ENCODE measurements around the gene SEPTIN10.

Gene SEPTIN10

GRCh38 chr2:109523121-109523520 lies 90.6 kb downstream of the SEPTIN10 start:
- no peak for DNase-seq (ENCODE audit: low read depth)

DNA sequence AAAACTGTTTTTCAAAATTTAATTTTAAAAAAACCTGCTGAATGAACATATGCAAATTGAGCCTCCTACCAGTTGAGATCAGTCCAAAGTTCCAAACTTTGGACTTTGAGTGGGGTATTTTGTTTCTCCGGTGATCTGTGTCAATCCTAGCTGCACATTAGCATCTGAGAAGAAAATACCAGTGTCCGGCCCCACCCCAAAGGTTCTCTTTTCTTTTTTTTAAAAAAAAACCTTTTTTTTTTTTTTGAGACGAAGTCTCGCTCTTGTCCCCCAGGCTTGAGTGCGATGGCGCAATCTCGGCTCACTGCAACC lies 91.7 kb downstream of the SEPTIN10 start:
- DNase-seq (ENCODE audit: low read depth), result no peak

DNA sequence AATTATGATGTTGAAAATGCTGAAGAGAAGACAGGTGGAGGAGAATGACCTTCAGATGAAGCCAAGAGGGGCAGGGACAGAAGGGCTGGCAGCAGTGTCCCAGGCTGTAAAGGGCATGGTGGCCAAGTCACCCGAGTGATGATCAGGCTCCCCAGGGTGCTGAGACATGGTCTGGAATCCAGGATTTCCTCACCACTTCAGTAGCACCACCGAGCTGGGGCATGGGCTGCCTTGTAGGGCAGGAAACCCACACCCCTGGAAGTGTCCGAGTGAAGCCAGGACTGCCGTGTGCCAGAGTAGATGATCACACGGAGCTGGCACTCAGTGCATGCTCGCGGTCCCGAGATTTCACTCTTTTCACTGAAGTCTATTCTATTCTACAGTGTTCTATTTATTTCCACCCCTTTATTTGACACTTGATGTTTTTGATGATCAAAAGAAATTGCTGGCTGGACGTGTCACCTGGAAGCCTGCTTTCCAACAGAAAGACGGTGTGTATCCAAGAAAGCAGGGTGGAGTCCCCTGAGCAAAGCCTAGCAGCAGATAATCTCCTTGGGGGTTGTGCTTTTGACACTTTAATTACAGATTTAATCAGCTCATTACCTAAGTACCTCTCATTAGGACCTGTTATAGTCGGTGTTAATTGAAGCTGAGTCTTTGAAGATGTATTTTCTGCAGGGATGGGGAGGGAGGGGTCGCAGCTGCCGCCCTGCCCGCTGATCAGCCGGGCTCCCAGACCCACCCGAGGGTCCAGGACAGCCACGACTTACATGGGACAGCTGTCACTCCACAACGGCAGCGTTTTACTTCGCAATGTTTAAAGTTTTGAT lies 92.3 kb downstream of the SEPTIN10 start:
- DNase-seq (ENCODE audit: low read depth), result no peak

DNA sequence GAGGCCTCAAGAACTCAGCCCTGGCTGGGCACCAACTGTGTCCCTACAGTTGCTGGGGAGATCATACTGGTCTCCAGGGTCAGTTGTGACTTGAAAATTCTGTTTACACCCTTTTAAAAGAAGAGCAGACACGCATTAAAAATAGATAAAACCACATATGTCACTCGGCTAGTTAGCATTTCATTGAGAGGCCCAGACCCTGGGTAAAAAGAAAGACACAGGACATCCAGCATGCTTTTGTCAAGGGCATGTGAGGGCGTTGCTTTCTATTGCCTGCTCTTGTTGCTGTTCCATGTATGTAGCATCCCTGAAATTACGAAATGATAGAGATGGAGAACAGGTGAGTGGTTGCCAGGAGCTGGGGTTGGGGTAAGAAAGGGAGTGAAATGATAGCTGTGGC lies 94.3 kb downstream of the SEPTIN10 start:
- DNase-seq (ENCODE audit: low read depth), result no peak

- no peak for DNase-seq (ENCODE audit: low read depth)
Observed at GRCh38 chr2:109517118-109517889, 96.5 kb downstream of the SEPTIN10 start.

DNA sequence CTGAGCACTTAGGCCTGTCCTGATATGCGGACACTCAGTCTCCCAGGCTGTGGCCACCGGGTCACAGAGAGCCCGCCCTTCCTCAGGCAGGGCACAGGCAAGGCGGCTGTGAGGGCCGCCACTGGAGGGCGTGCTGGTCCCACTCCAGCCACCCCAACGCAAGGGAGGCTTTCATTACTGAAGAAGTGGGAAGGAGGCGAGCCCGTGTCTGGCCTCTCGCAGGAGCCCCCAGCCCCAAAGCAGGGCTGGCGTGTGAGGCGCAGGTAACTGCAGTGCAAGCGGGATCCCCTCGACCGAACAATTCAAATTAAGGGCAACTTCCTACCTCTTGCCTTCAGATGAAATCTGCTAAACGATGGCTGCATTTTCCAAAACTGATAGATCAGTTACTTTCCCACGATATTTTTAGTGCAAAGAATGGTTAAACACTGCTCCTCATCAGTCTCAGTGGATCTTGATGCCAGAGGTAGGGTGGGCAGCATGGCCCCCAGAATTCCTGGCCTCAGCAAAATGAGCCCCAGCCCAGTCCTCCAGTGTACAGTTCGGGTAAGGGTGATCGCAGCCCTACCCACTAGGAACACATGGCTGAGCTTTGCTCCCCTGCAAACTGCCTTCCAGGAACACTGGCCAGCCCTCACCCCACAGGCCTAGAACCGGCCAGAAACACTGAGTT lies 97.2 kb downstream of the SEPTIN10 start:
- DNase-seq (ENCODE audit: low read depth), result peak; percentile 66

GRCh38 chr2:109514857-109515256 lies 98.9 kb downstream of the SEPTIN10 start:
- DNase-seq (ENCODE audit: low read depth), result no peak

- DNase-seq (ENCODE audit: low read depth), result peak; percentile 89
Observed at GRCh38 chr2:109513749-109514588, 99.8 kb downstream of the SEPTIN10 start.

GRCh38 chr2:109513230-109513629 lies 100.5 kb downstream of the SEPTIN10 start:
- no peak for DNase-seq (ENCODE audit: low read depth)

- no peak for DNase-seq (ENCODE audit: low read depth)
Observed at GRCh38 chr2:109512076-109512475, 101.7 kb downstream of the SEPTIN10 start.

- DNase-seq (ENCODE audit: low read depth), result no peak
Observed at GRCh38 chr2:109511168-109511567, 102.6 kb downstream of the SEPTIN10 start.

DNA sequence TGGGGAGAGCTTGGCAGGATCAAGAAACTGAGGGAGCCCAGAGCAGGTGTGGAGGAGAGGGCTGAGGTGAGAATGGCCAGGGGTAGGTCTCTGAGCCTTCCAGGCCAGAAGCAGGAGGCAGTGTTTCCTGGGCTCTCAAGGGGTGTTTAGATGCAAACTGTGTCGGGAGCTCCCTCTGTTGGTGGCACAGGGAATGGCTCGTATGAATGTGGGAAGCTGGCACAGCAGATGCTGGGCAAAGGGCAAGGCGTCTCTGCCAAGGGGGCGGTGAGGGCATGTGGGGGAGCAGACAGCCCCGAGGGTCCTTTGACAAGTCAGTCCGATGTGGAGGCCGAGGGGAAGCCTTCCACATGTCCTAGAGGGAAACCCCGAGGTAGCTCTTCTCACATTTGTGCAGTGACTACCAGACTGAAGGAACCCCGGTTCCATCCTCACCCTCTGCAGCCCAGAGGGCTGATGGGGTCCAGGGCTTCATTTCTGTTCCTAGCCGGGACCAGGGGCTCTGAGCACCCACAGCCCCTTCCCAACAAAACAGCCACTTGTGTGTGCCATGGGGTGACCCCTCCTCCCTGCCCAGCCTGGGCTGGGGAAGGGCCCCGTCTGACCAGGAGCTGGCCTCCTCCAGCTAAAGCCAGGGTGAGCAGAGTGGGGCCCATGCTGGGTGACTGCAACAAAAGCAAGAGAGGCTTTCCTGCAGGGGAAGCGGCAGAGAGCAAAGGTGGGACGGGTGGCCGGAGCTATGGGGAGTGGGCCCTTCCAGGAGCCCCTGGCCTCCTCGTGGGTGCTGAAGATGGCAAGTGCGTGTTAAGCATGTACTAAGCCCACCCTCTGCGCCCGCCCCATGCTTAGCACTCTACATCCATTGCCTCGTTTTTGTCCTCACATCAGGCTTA lies 103.4 kb downstream of the SEPTIN10 start:
- DNase-seq (ENCODE audit: low read depth), result peak; percentile 81

GRCh38 chr2:109508556-109508955 lies 105.2 kb downstream of the SEPTIN10 start:
- no peak for DNase-seq (ENCODE audit: low read depth)

DNA sequence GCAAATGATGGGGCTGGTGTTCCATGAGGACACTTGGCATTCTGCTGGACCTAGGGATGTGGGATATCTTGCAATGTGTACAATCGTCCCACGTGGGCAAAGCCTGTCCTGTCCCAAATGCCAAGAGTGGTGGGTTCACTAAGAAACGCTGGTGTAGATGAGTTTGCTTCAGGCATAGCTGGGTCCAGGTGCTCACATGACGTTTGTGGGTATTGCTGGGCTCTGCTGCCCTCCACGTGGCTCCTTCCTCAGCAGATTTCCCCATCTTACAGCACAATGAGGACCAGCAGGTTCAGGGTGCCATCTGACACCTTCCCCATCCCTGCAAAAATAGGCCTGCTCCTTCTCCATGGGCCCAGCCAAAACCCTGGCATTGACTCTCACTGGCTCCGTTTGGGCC lies 105.9 kb downstream of the SEPTIN10 start:
- no peak for DNase-seq (ENCODE audit: low read depth)

- no peak for DNase-seq (ENCODE audit: low read depth)
Observed at GRCh38 chr2:109507217-109507616, 106.5 kb downstream of the SEPTIN10 start.

- no peak for DNase-seq (ENCODE audit: low read depth)
Observed at GRCh38 chr2:109503191-109503590, 110.6 kb downstream of the SEPTIN10 start.

DNA sequence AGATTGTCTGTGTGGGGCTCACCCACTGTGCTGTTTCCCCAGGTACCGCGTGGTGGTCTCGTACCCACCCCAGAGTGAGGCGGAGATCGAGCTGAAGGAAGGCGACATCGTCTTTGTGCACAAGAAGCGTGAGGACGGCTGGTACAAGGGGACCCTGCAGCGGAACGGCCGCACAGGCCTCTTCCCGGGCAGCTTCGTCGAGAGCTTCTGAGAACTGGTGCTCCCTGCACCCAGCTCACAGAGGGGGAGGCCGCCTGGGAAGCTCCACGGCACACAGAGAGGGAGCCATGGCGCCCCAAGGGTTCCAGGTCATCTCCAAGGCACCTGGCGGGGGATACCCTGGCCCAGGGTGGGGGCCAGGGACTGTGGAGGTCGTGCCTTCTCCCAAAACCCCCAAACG lies 112.3 kb downstream of the SEPTIN10 start:
- no peak for DNase-seq (ENCODE audit: low read depth)

DNA sequence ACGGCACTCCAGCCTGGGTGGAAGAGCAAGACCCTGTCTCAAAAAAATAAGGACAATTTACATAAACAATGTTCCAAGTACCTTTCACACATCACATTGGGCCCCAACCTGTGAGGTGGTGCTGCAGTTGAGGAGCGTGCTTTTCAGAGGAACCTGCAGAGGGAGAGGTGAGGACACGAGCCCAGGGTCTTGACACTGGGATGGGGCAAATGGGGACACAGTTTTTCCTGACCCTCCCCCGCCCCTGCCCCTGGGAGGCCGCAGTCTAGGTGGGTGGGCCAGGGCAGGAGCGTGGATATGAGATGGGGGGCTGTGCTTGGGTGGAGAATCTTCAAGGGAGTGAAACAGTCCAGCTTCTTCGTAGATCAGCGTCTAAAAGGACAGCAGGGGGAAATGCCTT lies 112.9 kb downstream of the SEPTIN10 start:
- DNase-seq (ENCODE audit: low read depth), result no peak

DNA sequence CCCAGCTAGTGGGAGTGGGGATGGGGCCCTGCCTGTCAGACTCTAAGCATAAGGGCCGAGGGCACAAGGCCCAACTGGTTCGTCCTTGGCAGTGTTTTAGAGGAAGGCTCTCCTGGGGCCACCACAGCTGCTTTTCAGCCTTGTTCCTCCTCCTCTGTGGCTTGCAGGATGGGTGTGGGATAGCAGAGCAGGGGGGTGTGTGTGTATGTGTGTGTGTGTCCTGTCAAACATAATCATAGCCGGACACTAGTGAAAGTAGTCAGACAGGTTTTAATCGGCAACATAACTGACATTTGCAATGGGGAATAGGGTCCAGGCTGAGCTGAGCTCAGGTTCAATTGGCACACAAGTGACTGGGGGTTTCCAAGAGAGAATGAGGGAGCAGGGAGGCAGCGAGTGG lies 114.2 kb downstream of the SEPTIN10 start:
- no peak for DNase-seq (ENCODE audit: low read depth)

GRCh38 chr2:109498906-109499305 lies 114.9 kb downstream of the SEPTIN10 start:
- DNase-seq (ENCODE audit: low read depth), result no peak

Measured in ELR (cell line).